PC-3 (cell line): ENCODE data around the gene MAP1LC3B2. TPM values are rescaled to one million over a fixed set of nuclear protein-coding genes. Genes with fewer than 3 reads are reported as not detected.

Experiments used
- ATAC-seq: fragments of 200-7000 bp; cut with Tn5 transposase; 2 replicates; pipeline ENCODE4 v1.9.1; 2020; ENCODE audit warnings: mild to moderate bottlenecking, moderate library complexity
- Bru-seq: library from RNA; stranded (reverse); fragments of 400-500 nt; gene quantifications from one replicate; lab custom pipeline; 2021; lab: Mats Ljungman, UMichigan
- BruChase-seq, 2 experiments: library from RNA; stranded (reverse); fragments of 400-500 nt; gene quantifications; one replicate each; lab custom pipeline; 2021; lab: Mats Ljungman, UMichigan
- BruUV-seq: library from RNA; stranded (reverse); fragments of 400-500 nt; replicated peaks from 2 replicates; lab custom pipeline; 2021; lab: Mats Ljungman, UMichigan
- CTCF ChIA-PET: fragments of 300-600 bp; sonication (Branson Sonifier 250); formaldehyde crosslinking; loops from one replicate; lab custom pipeline; 2022; ENCODE audit warnings: antibody characterized with exemption; lab: Charles Lee
- POLR2A ChIA-PET: fragments of 300-600 bp; sonication (Branson Sonifier 250); formaldehyde crosslinking; loops from one replicate; lab custom pipeline; 2022; ENCODE audit warnings: antibody characterized with exemption; ENCODE audit not compliant: unreplicated experiment; lab: Charles Lee
- DNase-seq: peaks from one replicate; pipeline ENCODE4 v3.0.0-alpha.2; 2015
- H2AFZ ChIP-seq: fragments of 300-600 bp; sonication (generic); 2 replicates; pipeline ENCODE4 v1.6.0; 2016; ENCODE audit warnings: antibody characterized with exemption, low read length
- H3F3A ChIP-seq: fragments of 300-600 bp; sonication (generic); one replicate; pipeline ENCODE4 v1.6.0; 2017; ENCODE audit warnings: antibody characterized with exemption, low read length, control low read depth, mild to moderate bottlenecking; ENCODE audit not compliant: unreplicated experiment
- H3K27ac ChIP-seq: fragments of 300-600 bp; sonication (generic); 2 replicates; pipeline ENCODE4 v1.5.1; 2016; ENCODE audit warnings: mild to moderate bottlenecking, low read length
- H3K27me3 ChIP-seq: fragments of 300-600 bp; sonication (generic); 2 replicates; pipeline ENCODE4 v1.6.1; 2016; ENCODE audit warnings: low read length, mixed read lengths
- H3K36me3 ChIP-seq: fragments of 300-600 bp; sonication (generic); 2 replicates; pipeline ENCODE4 v1.6.1; 2016; ENCODE audit warnings: low read depth, mixed run types, low read length, mixed read lengths
- H3K4me1 ChIP-seq: fragments of 300-600 bp; sonication (generic); 2 replicates; pipeline ENCODE4 v1.5.1; 2016; ENCODE audit warnings: low read length; ENCODE audit not compliant: insufficient read depth
- H3K4me2 ChIP-seq: fragments of 300-600 bp; sonication (generic); 2 replicates; pipeline ENCODE4 v1.6.0; 2016; ENCODE audit warnings: low read length
- H3K4me3 ChIP-seq: fragments of 300-600 bp; sonication (generic); 2 replicates; pipeline ENCODE4 v1.5.1; 2016; ENCODE audit warnings: mild to moderate bottlenecking, low read length, mixed read lengths
- H3K79me2 ChIP-seq: fragments of 300-600 bp; sonication (generic); 2 replicates; pipeline ENCODE4 v1.6.1; 2017; ENCODE audit warnings: low read length, mixed read lengths
- H3K9ac ChIP-seq: fragments of 300-600 bp; sonication (generic); 2 replicates; pipeline ENCODE4 v1.6.0; 2016; ENCODE audit warnings: mild to moderate bottlenecking, low read length
- H3K9me2 ChIP-seq: fragments of 300-600 bp; sonication (generic); replicated peaks from 2 replicates; pipeline ENCODE4 v1.6.1; 2016; ENCODE audit warnings: mixed run types, low read length, mixed read lengths
- H3K9me3 ChIP-seq: fragments of 300-600 bp; sonication (generic); 2 replicates; pipeline ENCODE4 v1.6.1; 2016; ENCODE audit warnings: low read length, mixed read lengths
- H4K20me1 ChIP-seq: fragments of 300-600 bp; sonication (generic); 2 replicates; pipeline ENCODE4 v1.6.1; 2016; ENCODE audit warnings: low read length, mixed read lengths
- EZH2 ChIP-seq: fragments of 300-600 bp; sonication (generic); IDR thresholded peaks from one replicate; pipeline ENCODE4 v1.6.1; 2017; ENCODE audit warnings: antibody characterized with exemption, mild to moderate bottlenecking, low read length; ENCODE audit not compliant: unreplicated experiment
- EZH2phosphoT487 ChIP-seq: fragments of 300-600 bp; sonication (generic); IDR thresholded peaks from 2 replicates; pipeline ENCODE4 v1.6.1; 2018; ENCODE audit warnings: mild to moderate bottlenecking, antibody characterized with exemption, low read length, borderline replicate concordance
- intact Hi-C: fragments of 100-400 bp; cut with micrococcal nuclease; formaldehyde crosslinking; loops from 2 replicates; pipeline ENCODE4 v1.9.0; 2023
- long read RNA-seq: library from polyadenylated mRNA; unstranded; transcript quantifications from one replicate; pipeline ENCODE4 v2.0.0, GENCODE V29; 2021; ENCODE audit not compliant: unreplicated experiment
- total RNA-seq: library from RNA; depleted of rRNA; stranded (reverse); fragments of >200 nt; gene quantifications from 2 replicates; pipeline ENCODE4 v1.2.3, GENCODE V29; 2014; rRNA removed
- TF ChIP-seq, protein P1 (sequence below): fragments of 300-600 bp; sonication (generic); conservative IDR thresholded peaks from 2 replicates; pipeline ENCODE4 v1.5.1; 2017; ENCODE audit warnings: antibody characterized with exemption, low read depth, mild to moderate bottlenecking, low read length

The MAP1LC3B2 gene
- not detected in 2 replicates for total RNA-seq
- Bru-seq, nascent RNA, result percentile 22 among the genes with signal in this experiment
- percentile 29 among the genes with signal in this experiment for BruChase-seq, experiment 1, labeled RNA remaining after a 6-hour chase
- BruChase-seq, experiment 2, labeled RNA remaining after a 2-hour chase, result percentile 36 among the genes with signal in this experiment
- long read RNA-seq, partial matches to known transcripts, result 0 of 1 reads
- long read RNA-seq, other reads (novel, unspliced or antisense), result 1 of 1 reads

DNA sequence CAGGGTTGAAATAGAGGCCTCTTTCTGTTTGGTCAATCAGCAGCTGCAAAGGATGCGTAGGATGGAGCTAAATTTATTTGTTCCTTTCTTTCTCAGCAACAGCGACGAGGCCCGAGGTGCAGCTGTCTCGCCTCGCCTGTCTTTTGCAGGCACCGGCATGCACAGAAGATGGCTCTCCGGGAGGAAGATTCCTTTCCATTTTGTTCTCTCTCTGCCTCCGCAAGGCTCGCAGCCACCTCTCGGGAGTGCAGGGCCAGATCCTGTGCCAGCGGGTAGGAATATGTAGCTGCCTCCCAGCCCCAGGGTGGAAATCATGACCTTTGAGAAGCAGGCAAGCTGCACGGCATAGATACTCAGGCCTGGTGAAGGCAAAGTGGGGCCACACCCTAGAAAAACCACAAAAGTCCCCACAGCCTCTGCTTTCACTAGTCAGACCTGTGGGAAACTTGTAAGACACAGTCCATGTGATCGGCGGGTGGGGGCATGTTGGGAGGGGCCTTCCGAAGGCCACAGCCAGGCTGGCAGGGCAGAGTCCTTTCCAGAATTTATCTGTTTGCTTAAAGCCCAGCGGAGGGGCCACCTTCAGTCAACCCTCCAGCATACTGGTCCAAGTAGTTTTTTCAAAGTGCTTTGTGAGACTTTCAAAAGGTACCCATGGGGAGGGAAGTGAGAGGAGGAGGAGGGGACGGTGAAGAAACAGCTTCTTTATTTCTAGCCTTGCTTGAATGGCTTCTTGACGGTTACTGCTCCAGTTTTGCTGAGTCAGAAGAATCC lies at the start of gene MAP1LC3B2:
TSS of gene MAP1LC3B2 (plus strand) at position 220 of the 774 bp plus-strand sequence. CDS start 16,562 bp downstream, outside the sequence.
- BruUV-seq, result no TSS peak
- peak within 1 kb of the TSS; percentile 67 for H2AFZ ChIP-seq
- ATAC-seq (peak; percentile 87), DNase-seq (peak; percentile 74)
- TF ChIP-seq EZH2phosphoT487 (no peak), EZH2 (no peak)
- POLR2A ChIA-PET, result interaction anchor here (0.6 kb wide), 1 partner anchor 40 kb away, joined by 5 read pairs; no protein-coding TSS in a partner anchor
- H3K79me2 ChIP-seq, result no peaks in the 10 kb centered on the region
- no peaks in the 10 kb centered on the region for H3F3A ChIP-seq
- no peaks in the 10 kb centered on the region; the same call in 1 of the 2 replicates for H3K36me3 ChIP-seq
- peak within 1 kb of the TSS; percentile 86 for H3K27ac ChIP-seq
- H3K27me3 ChIP-seq, result no peaks in the 10 kb centered on the region
- peak within 1 kb of the TSS; percentile 63 for H3K4me2 ChIP-seq
- CTCF ChIA-PET, result no interaction called here
- intact Hi-C loops, result no loop called here
- no peaks in the 10 kb centered on the region for H4K20me1 ChIP-seq
- no peaks in the 10 kb centered on the region for H3K9me2 ChIP-seq
- H3K4me3 ChIP-seq, result no peak within 1 kb of the TSS
- peaks cover 7% of the 10 kb centered on the region; the same call in 1 of the 2 replicates for H3K9me3 ChIP-seq
- peaks cover 14% of the 10 kb centered on the region for H3K4me1 ChIP-seq
- peak within 1 kb of the TSS; percentile 53 for H3K9ac ChIP-seq

DNA sequence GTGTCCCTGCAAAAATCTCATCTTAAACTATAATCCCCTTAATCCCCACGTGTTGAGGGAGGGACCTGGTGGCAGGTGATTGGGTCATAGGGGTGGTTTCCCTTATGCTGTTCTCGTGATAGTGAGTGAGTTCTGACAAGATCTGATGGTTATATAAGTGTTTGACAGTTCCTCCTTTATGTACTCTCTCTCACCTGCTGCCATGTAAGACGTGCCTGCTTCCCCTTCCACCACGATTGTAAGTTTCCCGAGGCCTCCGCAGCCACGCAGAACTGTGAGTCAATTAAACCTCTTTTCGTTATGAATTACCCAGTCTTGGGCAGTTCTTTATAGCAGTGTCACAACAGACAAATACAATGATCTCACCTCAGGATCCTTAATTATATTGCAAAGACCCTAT lies 45.2 kb upstream of the MAP1LC3B2 start:
- DNase-seq, result no peak
- H3K27me3 ChIP-seq, result no peaks in the 10 kb centered on the region
- no peak overlapping the region for H2AFZ ChIP-seq
- intact Hi-C loops, result no loop called here
- H3K9ac ChIP-seq, result no peak overlapping the region
- H3F3A ChIP-seq, result no peaks in the 10 kb centered on the region
- no peaks in the 10 kb centered on the region for H3K79me2 ChIP-seq
- peaks cover under 1% of the 10 kb centered on the region; the same call in 1 of the 2 replicates for H3K4me1 ChIP-seq
- H3K27ac ChIP-seq, result no peak overlapping the region
- H4K20me1 ChIP-seq, result no peaks in the 10 kb centered on the region
- H3K9me3 ChIP-seq, result no peaks in the 10 kb centered on the region
- H3K4me2 ChIP-seq, result no peak overlapping the region
- ATAC-seq, result no peak
- no peaks in the 10 kb centered on the region for H3K36me3 ChIP-seq
- CTCF ChIA-PET, result no interaction called here
- no TSS peak for BruUV-seq
- POLR2A ChIA-PET, result no interaction called here
- no peak for TF ChIP-seq EZH2phosphoT487
- TF ChIP-seq, protein P1, sequence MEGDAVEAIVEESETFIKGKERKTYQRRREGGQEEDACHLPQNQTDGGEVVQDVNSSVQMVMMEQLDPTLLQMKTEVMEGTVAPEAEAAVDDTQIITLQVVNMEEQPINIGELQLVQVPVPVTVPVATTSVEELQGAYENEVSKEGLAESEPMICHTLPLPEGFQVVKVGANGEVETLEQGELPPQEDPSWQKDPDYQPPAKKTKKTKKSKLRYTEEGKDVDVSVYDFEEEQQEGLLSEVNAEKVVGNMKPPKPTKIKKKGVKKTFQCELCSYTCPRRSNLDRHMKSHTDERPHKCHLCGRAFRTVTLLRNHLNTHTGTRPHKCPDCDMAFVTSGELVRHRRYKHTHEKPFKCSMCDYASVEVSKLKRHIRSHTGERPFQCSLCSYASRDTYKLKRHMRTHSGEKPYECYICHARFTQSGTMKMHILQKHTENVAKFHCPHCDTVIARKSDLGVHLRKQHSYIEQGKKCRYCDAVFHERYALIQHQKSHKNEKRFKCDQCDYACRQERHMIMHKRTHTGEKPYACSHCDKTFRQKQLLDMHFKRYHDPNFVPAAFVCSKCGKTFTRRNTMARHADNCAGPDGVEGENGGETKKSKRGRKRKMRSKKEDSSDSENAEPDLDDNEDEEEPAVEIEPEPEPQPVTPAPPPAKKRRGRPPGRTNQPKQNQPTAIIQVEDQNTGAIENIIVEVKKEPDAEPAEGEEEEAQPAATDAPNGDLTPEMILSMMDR, result no peak
- no peaks in the 10 kb centered on the region for H3K9me2 ChIP-seq
- no peak overlapping the region for H3K4me3 ChIP-seq

DNA sequence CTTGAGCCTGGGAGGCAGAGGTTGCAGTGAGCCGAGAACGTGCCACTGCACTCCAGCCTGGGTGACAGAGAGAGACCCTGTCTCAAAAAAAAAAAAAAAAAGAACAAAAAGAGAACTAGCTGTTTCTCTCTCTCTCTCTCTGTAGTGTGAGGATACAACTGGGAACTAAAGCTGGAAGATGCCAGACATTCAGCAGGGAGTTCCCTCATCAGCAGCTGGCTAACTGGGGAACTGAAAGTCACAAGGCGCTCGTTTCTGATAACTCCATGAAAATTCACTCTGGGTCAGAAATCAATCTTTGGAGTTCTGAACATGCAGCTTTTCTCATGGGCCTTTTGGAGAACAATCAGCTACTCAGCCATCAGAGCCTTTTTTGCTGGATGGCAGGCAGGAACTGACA lies 43.5 kb upstream of the MAP1LC3B2 start:
- Histone ChIP-seq H3K9me2 (no peaks in the 10 kb centered on the region), H3F3A (no peaks in the 10 kb centered on the region), H4K20me1 (no peaks in the 10 kb centered on the region), H3K79me2 (no peaks in the 10 kb centered on the region), H3K27ac (no peak overlapping the region), H3K4me2 (no peak overlapping the region), H3K36me3 (no peaks in the 10 kb centered on the region), H2AFZ (no peak overlapping the region), H3K4me3 (no peak overlapping the region), H3K27me3 (no peaks in the 10 kb centered on the region), H3K9ac (no peak overlapping the region), H3K9me3 (no peaks in the 10 kb centered on the region), H3K4me1 (no peaks in the 10 kb centered on the region)
- ChIA-PET CTCF (interaction anchor here (0.7 kb wide), 1 partner anchor 32 kb away, joined by 3 read pairs; no protein-coding TSS in a partner anchor), POLR2A (interaction anchor here (0.6 kb wide), 1 partner anchor 9 kb away, joined by 4 read pairs; no protein-coding TSS in a partner anchor)
- DNase-seq (no peak), ATAC-seq (no peak)
- intact Hi-C loops, result no loop called here
- TF ChIP-seq EZH2 (no peak), EZH2phosphoT487 (no peak)
- TF ChIP-seq, protein P1, result no peak
- BruUV-seq, result no TSS peak
